PC-9 (cell line): ENCODE results near the gene HPDL. TPM values are rescaled to one million over a fixed set of nuclear protein-coding genes. Genes with fewer than 3 reads are reported as not detected.

ENCODE experiments used
- BruUV-seq: library from RNA; stranded (reverse); fragments of 400-500 nt; replicated peaks from 2 replicates; lab custom pipeline; 2021; lab: Mats Ljungman, UMichigan
- CTCF ChIA-PET: fragments of 300-600 bp; sonication (Branson Sonifier 250); formaldehyde crosslinking; loops from one replicate; lab custom pipeline; 2022; ENCODE audit warnings: antibody characterized with exemption; lab: Charles Lee
- POLR2A ChIA-PET: fragments of 300-600 bp; sonication (Branson Sonifier 250); formaldehyde crosslinking; loops from one replicate; lab custom pipeline; 2022; ENCODE audit warnings: antibody characterized with exemption; ENCODE audit not compliant: unreplicated experiment; lab: Charles Lee
- DNase-seq, 2 experiments: peaks; one replicate each; pipeline versions ENCODE4 v3.0.0 to v3.0.0-alpha.2; 2015 to 2022; ENCODE audit warnings: mixed read lengths in 1 of 2
- H2AFZ ChIP-seq: fragments of 200-600 bp; sonication (generic); 2 replicates; pipeline ENCODE4 v1.8.1; 2017; ENCODE audit warnings: antibody characterized with exemption
- H3F3A ChIP-seq: fragments of 200-600 bp; sonication (generic); 2 replicates; pipeline ENCODE4 v1.8.1; 2017; ENCODE audit warnings: antibody characterized with exemption, mild to moderate bottlenecking, low read depth; ENCODE audit not compliant: insufficient read depth
- H3K27ac ChIP-seq: fragments of 200-600 bp; sonication (generic); 2 replicates; pipeline ENCODE4 v1.6.1; 2016; ENCODE audit warnings: mixed run types
- H3K27me3 ChIP-seq: fragments of 200-600 bp; sonication (generic); 2 replicates; pipeline ENCODE4 v1.6.1; 2016; ENCODE audit warnings: low read depth, mixed run types; ENCODE audit not compliant: insufficient read depth
- H3K36me3 ChIP-seq: fragments of 200-600 bp; sonication (generic); 2 replicates; pipeline ENCODE4 v1.6.1; 2016; ENCODE audit warnings: low read depth, mixed run types
- H3K4me1 ChIP-seq: fragments of 200-600 bp; sonication (generic); replicated peaks from 2 replicates; pipeline ENCODE4 v1.6.1; 2016; ENCODE audit warnings: mixed run types; ENCODE audit not compliant: insufficient read depth
- H3K4me2 ChIP-seq: fragments of 200-600 bp; sonication (generic); 2 replicates; pipeline ENCODE4 v1.6.1; 2017; ENCODE audit warnings: mixed run types
- H3K4me3 ChIP-seq: fragments of 200-600 bp; sonication (generic); 2 replicates; pipeline ENCODE4 v1.6.1; 2016; ENCODE audit warnings: mixed run types
- H3K79me2 ChIP-seq: fragments of 200-600 bp; sonication (generic); 2 replicates; pipeline ENCODE4 v1.6.1; 2017; ENCODE audit warnings: low read depth, mixed run types
- H3K9me2 ChIP-seq: fragments of 200-600 bp; sonication (generic); 2 replicates; pipeline ENCODE4 v1.8.1; 2017; ENCODE audit warnings: mild to moderate bottlenecking; ENCODE audit not compliant: insufficient read depth
- H3K9me3 ChIP-seq: fragments of 200-600 bp; sonication (generic); 2 replicates; pipeline ENCODE4 v1.8.1; 2016; ENCODE audit warnings: low read depth; ENCODE audit not compliant: insufficient read depth
- H4K20me1 ChIP-seq: fragments of 200-600 bp; sonication (generic); 2 replicates; pipeline ENCODE4 v1.8.1; 2017; ENCODE audit not compliant: insufficient read depth
- CTCF ChIP-seq: fragments of 200-600 bp; sonication (generic); conservative IDR thresholded peaks from 2 replicates; pipeline ENCODE4 v1.6.1; 2017; ENCODE audit warnings: mixed run types, antibody characterized with exemption, mild to moderate bottlenecking, moderate library complexity
- EZH2 ChIP-seq: fragments of 200-600 bp; sonication (generic); IDR thresholded peaks from 2 replicates; pipeline ENCODE4 v1.8.0; 2017; ENCODE audit warnings: antibody characterized with exemption, low read depth
- intact Hi-C: fragments of 100-400 bp; cut with micrococcal nuclease; formaldehyde crosslinking; loops from one replicate; pipeline ENCODE4 v1.10.0; 2022; ENCODE audit not compliant: unreplicated experiment
- total RNA-seq: library from RNA; stranded (reverse); gene quantifications from 2 replicates; pipeline ENCODE4 v1.2.3, GENCODE V29; 2021

The HPDL gene
- total RNA-seq, 1 experiment from 2014 or later = 10.4 TPM

DNA sequence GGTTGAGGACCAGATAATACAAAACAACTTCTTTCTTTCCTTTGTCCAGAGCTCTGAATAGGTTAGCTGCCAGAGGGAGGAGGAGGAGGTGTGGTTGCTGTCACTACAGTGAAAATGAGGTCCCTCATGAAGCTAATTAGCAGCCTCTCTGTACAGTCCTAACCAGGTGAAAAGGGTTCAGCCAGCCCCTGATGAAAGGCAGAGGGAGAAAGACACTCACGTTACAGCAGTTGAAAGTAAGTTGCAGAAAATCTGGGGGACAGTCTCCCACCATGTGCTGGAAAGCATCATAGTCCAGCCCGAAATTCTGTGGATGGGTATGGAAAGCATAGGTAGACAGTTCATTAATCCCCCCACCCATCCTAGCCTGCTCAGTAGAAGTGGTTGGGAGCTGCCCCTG lies 19.8 kb downstream of the HPDL start:
- ChIA-PET POLR2A (no interaction called here), CTCF (interaction anchor here (0.5 kb wide), 1 partner anchor 923 kb away, joined by 9 read pairs; no protein-coding TSS in a partner anchor)
- Histone ChIP-seq H3K4me1 (peaks cover 29% of the 10 kb centered on the region), H3K4me2 (no peak overlapping the region), H3K36me3 (0 out of 2 replicates have a peak, but pooled peaks cover 15% of the 10 kb centered on the region), H3K79me2 (peaks cover 14% of the 10 kb centered on the region), H3K9me3 (no peaks in the 10 kb centered on the region), H3K27me3 (no peaks in the 10 kb centered on the region), H3F3A (peaks cover 20% of the 10 kb centered on the region; the same call in 1 of the 2 replicates), H3K27ac (no peak overlapping the region), H4K20me1 (no peaks in the 10 kb centered on the region), H3K4me3 (no peak overlapping the region), H2AFZ (no peak overlapping the region), H3K9me2 (no peaks in the 10 kb centered on the region)
- TF ChIP-seq CTCF (no peak), EZH2 (no peak)
- no TSS peak for BruUV-seq
- intact Hi-C loops = no loop called here
- no peak for DNase-seq

- TF ChIP-seq EZH2 (no peak), CTCF (no peak)
- CTCF ChIA-PET = interaction anchor here (0.8 to 1.7 kb wide), 5 partner anchors 8 to 145 kb away, joined by 4 to 19 read pairs (median 4); partner anchors contain the start of genes MUTYH and TOE1
- intact Hi-C loops = loop anchor here (1.0 kb wide), 1 partner anchor 8 kb away; the partner anchor contains the start of genes MUTYH and TOE1
Measured at GRCh38 chr1:45348020-45348419, 21.3 kb downstream of the HPDL start.

DNA sequence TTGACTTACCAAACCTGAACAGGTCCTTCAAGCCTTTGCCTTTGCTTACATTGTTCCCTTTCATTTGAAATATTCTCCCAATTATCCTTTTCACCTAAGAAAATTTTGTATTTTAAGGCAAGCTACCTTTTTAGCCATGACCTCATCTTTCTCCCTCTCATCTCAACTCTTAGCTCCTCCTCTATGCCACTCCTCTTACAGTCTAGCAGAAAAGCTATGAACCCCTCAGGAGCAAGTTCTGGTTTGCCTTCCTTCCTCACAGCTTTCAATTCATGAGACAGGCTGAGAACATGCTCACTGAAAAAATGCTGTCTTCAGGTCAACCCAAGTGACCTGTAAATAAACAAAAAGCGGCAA lies 21.9 kb downstream of the HPDL start:
- Histone ChIP-seq H3K79me2 (no peaks in the 10 kb centered on the region), H3K4me1 (peaks cover 22% of the 10 kb centered on the region), H3K4me2 (peak overlapping the region; percentile 3; the same call in 1 of the 2 replicates), H3K9me3 (no peaks in the 10 kb centered on the region), H3K4me3 (no peak overlapping the region), H2AFZ (no peak overlapping the region), H3K9me2 (no peaks in the 10 kb centered on the region), H3K27ac (peak overlapping the region; percentile 4; the same call in 1 of the 2 replicates), H4K20me1 (no peaks in the 10 kb centered on the region), H3K36me3 (0 out of 2 replicates have a peak, but pooled peaks cover under 1% of the 10 kb centered on the region), H3K27me3 (no peaks in the 10 kb centered on the region), H3F3A (peaks cover 20% of the 10 kb centered on the region; the same call in 1 of the 2 replicates)
- no peak for DNase-seq
- ChIA-PET POLR2A (interaction anchor here (0.6 to 1.7 kb wide), 12 partner anchors 8 to 1698 kb away, joined by 3 to 19 read pairs (median 6); partner anchors contain the start of genes EIF2B3, MUTYH, TESK2 and TOE1), CTCF (interaction anchor here (0.8 to 1.7 kb wide), 6 partner anchors 9 to 144 kb away, joined by 4 to 19 read pairs (median 4); partner anchors contain the start of genes MUTYH and TOE1)
- intact Hi-C loops = loop anchor here (1.0 kb wide), 1 partner anchor 8 kb away; the partner anchor contains the start of genes MUTYH and TOE1
- no peak for TF ChIP-seq EZH2
- no peak for TF ChIP-seq CTCF
- no TSS peak for BruUV-seq

More at GRCh38 chr1:45348020-45348419, 21.3 kb downstream of the HPDL start:
- Histone ChIP-seq H3K79me2 (no peaks in the 10 kb centered on the region), H3K4me1 (peaks cover 22% of the 10 kb centered on the region), H3K4me2 (peak overlapping the region; percentile 3; the same call in 1 of the 2 replicates), H3F3A (peaks cover 20% of the 10 kb centered on the region; the same call in 1 of the 2 replicates), H3K27ac (peak overlapping the region; percentile 4; the same call in 1 of the 2 replicates), H3K9me2 (no peaks in the 10 kb centered on the region), H4K20me1 (no peaks in the 10 kb centered on the region), H3K4me3 (no peak overlapping the region), H3K36me3 (0 out of 2 replicates have a peak, but pooled peaks cover 4% of the 10 kb centered on the region), H2AFZ (no peak overlapping the region), H3K27me3 (no peaks in the 10 kb centered on the region), H3K9me3 (no peaks in the 10 kb centered on the region)
- POLR2A ChIA-PET = interaction anchor here (0.6 to 1.7 kb wide), 12 partner anchors 8 to 1315 kb away, joined by 3 to 19 read pairs (median 4); partner anchors contain the start of genes EIF2B3, MUTYH, TESK2 and TOE1
- no TSS peak for BruUV-seq
- DNase-seq = peak; percentile 39 to 53
